Stimulated activated CD8-positive, alpha-beta memory T cell treated with anti-CD3 and anti-CD28 coated beads, Interleukin-12 subunit alpha, Interleukin-12 subunit beta, amount 100 ng/mL, for 1 hour (primary cell): ENCODE measurements around the gene ESPN.

Experiments used
- DNase-seq: peaks from one replicate; pipeline ENCODE4 v3.0.0-alpha.2; 2020; ENCODE audit warnings: low read depth

Gene ESPN

GRCh38 chr1:6499296-6499695 is 74.7 kb downstream of the ESPN start:
- no peak for DNase-seq

GRCh38 chr1:6500544-6501278 is 76.1 kb downstream of the ESPN start:
- DNase-seq = no peak

- no peak for DNase-seq
These were observed 76.8 kb downstream of the ESPN start for GRCh38 chr1:6501279-6501813.

GRCh38 chr1:6502000-6502891 is 77.7 kb downstream of the ESPN start:
- no peak for DNase-seq

- no peak for DNase-seq
These were observed 79.5 kb downstream of the ESPN start for GRCh38 chr1:6503884-6504602.

- DNase-seq = no peak
These were observed 80.3 kb downstream of the ESPN start for GRCh38 chr1:6504887-6505286.

- no peak for DNase-seq
These were observed 81.0 kb downstream of the ESPN start for GRCh38 chr1:6505367-6506209.

GRCh38 chr1:6506210-6507036 is 81.8 kb downstream of the ESPN start:
- no peak for DNase-seq

- DNase-seq = no peak
These were observed 82.5 kb downstream of the ESPN start for GRCh38 chr1:6507037-6507428.

GRCh38 chr1:6507461-6507911 is 82.9 kb downstream of the ESPN start:
- no peak for DNase-seq

- no peak for DNase-seq
These were observed 83.7 kb downstream of the ESPN start for GRCh38 chr1:6508154-6508815.

GRCh38 chr1:6508816-6509189 is 84.2 kb downstream of the ESPN start:
- DNase-seq = no peak

GRCh38 chr1:6509220-6509918 is 84.8 kb downstream of the ESPN start:
- no peak for DNase-seq

GRCh38 chr1:6509919-6510291 is 85.3 kb downstream of the ESPN start:
- DNase-seq = no peak

GRCh38 chr1:6510493-6510892 is 85.9 kb downstream of the ESPN start:
- no peak for DNase-seq
